Anterior cingulate cortex (tissue), 58 donors: ENCODE measurements around the gene LIN7C.

ENCODE experiments used
- DNase-seq, 58 donors: peaks; one replicate each; lab custom pipeline; 2025; lab: John Stamatoyannopoulos, UW

Gene LIN7C

DNA sequence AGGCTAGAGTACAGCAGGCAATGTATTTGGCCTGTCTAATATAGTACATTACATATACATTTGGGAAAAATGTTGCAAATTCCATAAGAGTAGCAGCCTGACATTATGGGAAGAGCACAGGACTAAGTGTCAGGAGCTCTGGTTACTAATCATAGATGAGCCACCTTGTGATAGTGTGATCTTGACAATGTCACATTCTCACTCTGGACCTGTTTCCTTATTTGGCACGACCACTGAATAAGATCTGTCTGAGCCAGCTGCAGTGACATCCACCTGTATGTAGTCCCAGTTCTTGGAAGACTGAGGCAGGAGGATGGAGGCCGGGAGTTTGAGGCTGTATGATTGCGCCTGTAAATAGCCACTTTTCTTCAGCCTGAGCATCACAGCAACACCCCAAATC, 5.7 kb upstream of the LIN7C start:
- DNase-seq = no peak

DNA sequence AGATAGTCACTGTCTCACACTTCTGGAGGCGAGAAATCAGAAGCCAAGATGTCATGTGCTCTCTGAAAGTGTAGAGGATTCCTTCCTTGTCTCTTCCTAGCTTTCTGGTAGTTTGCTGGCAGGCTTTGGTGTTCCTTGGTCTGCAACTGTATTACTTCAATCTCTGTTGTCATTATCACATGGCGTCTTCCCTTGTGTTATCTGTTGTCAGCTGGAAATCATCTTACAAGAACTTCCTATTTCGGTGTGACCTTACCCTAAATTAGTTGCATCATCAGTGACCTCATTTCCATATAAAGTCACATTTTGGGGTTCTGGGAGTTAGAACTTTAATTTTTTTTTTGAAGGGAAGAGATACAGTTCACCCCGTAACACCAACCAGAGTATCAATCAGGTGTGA, 3.3 kb upstream of the LIN7C start:
- DNase-seq = no peak

DNA sequence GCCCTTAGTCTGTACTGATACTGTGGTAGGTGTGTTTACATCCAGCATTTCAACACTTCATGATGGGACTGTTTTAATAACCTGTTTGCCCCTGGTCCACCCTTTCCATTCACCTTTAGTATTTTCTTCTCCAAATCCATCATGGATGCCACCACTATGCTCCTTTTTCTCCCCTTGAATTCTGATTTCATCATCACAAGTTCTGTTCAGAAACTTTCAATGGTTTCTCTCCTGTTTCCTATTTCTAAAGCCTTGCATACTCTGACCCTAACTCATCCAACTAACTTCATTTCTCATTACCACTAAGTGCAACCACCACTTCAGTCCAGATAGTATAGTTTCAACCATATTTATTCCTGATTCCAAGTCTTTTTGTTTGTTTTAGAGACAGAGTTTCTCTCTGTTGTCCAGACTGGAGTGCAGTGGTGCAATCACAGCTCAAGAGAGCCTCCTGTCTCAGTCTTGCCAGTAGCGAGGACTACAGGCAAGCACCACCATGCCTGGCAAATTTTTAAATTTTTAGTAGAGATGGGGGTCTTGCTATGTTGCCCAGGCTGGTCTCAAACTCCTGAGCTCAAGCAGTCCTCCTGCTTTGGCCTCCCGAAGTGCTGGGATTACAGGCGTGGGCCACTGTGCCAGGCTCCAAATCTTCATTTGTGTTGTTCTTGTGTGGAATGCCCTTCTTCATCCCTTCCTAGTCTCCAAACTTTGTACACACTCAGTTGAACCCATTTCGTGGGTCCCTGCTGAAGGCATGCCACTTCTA, 1.2 kb upstream of the LIN7C start:
- no peak for DNase-seq

DNA sequence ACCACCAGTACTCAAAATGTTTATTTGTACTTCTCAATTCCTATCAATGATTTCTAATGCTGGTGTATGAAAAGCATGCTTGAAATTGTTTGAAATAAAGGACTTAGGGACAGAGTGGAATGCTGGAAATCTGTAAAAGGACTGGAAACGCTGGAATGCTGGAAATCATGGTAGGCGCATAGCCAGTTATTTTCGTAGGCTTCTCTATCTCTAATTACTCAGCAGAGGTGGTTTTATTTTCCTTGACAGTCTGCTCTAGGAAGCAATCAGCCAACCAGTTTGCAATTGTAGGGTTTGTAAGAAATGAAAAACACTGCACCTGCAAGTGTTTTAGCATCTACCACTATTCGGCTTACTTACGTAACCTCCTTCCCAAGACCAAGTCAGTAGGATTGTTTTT, 788 bp downstream of the LIN7C start:
- no peak for DNase-seq

DNA sequence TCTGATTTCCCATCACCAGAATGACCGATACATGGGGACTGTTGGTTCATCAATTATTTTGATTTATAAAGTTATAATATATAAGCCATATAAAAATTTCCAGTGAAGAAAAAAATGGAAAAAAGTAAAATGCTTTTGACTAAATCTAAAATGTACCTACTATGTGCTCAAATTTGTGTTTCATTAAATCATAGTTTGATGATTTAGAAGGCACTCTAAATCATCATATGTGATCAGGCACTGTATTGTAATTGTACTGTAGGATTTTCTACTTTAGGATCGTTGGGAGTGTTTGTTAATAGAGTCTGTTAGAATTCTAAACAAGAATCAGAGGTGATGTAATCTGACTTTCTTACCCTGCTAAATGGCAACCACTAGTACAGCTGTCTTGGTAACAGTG, 2.4 kb downstream of the LIN7C start:
- no peak for DNase-seq

DNA sequence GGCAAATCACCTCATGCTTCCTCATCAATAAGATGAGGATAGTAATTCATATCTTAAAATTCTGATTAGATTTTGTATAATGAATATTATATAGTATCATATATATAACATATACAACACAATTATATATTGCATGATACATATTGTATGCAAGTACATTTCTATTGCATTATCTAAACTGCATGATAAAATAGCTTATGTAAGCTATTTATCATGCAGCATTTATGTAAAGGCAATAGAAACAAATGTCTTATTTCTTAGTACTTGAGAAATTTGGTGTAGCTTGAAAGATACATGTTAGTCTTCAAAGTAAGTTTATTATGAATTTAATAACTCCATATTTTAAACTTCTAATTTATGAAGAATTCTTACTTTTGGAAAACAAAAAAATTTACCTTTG, 5.5 kb downstream of the LIN7C start:
- no peak for DNase-seq

DNA sequence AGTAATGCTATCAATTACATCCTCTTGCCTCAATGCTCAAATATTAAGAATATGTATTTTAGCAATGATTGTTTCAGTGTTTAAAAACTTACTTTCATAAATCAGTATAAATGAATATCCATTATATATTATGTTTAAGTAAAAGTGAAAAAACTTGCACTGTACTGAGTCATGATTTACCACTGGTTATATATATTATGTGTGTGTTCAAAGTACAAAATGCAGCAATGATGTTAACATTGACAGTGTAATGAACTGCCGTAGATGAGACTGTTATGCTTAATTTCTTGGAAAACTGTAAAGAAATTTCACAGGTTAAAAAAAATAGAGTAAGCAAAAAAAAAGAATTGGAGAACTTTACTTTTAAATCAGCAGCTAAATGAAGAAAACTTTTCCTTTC, 8.7 kb downstream of the LIN7C start:
- DNase-seq = no peak

DNA sequence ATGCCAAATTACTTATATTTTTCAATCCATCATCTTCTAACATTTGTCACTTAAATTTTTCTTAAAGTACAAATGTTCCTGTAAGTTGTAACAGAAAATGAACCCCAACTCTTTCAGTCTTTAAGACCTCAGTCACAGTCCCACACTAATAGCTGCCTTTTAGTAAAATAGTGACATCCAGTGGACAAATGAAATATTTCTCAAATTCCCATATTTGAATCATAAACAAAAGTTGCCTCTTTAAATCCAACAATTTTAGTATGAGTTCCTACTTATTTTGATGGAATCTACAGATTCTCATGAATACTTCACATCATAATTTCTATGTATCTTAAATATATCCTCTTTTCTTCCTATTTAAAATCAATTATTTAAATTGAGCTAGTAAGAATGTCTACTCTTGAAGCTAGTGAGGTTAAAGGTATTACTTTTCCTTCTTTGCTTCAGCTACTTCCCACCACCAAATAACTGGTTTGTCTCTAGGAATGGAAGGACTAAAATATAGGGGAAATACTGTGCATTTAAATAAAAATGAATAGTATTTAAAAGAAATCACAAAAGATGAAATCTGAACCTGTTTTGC, 9.2 kb downstream of the LIN7C start:
- DNase-seq = no peak

DNA sequence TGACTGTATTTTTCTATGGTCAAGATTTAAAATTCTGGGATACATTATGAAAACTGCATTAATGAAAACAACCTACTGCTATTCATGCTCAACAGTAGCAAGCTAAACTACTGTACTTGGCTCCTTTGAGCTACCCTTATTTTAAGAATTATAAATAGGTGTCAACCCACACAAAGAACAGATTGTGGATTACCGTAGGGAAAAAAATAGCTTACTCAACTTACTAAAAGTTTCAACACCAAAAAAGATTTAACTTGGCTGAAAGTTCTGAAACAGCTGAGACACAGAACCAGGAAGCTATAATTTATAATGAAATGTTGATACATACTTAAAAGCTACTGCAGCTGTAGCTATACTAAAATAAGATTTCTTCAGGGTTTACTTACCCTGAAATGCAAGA, 10.1 kb downstream of the LIN7C start:
- DNase-seq = no peak

DNA sequence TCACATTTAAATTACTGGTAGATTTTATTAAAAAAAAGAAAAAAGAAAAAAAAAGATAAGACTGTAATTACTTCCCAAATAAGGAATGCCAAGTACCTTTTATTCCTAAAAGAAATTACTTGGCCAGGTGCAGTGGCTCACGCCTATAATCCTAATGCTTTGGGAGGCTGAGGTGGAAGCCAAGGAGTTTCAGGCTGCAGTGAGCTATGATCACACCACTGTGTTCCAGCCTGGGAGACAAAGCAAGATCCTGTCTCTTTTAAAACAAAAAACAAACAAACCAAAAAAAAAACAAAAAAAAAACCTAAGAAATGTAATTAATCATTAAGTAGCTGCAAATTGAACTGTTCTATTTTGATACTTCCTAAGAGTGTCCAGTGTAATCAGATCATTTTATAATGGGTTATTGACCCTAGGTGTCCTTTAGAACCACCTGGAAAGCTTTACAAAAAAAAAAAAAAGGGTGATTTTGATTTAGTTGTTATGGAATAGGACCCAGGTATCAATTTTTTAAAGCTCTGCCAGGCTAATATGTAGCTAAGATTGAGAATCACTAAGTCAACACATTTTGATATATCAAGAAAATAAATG, 10.8 kb downstream of the LIN7C start:
- DNase-seq = no peak

DNA sequence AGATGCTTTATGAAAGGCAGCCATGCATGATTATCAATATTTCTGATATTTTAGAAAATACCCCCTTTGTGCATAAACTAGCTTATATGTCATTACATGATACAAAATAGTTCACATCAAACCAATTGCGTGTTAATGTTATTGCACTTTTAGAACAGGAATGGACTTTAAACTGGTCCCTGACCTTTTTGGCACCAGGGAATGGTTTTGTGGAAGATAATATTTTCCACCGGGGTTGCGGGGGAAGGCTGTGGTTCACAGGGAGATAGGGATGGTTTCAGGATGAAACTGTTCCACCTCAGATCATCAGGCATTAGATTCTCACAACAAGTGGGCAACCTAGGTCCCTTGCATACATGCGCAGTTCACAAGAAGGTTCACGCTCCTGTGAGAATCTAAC, 17.5 kb downstream of the LIN7C start:
- DNase-seq = no peak

DNA sequence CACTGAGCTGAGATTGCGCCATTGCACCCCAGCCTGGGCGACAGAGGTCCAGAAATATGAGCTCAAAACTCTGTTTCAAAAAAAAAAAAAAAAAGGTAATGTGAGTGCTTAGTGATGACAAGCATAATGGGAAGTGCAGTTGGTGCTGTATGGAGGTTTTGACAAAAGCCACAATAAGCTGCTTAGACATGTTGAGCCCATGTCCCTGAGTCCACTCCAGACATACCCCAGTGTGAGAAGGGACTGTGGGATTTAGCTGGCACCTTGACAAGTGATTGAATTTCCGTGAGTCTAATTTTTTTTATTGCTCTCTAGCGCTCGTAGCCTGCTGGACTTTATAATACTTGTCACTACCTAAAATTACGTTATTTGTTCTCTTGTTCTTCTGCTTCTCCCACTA, 18.9 kb downstream of the LIN7C start:
- no peak for DNase-seq

DNA sequence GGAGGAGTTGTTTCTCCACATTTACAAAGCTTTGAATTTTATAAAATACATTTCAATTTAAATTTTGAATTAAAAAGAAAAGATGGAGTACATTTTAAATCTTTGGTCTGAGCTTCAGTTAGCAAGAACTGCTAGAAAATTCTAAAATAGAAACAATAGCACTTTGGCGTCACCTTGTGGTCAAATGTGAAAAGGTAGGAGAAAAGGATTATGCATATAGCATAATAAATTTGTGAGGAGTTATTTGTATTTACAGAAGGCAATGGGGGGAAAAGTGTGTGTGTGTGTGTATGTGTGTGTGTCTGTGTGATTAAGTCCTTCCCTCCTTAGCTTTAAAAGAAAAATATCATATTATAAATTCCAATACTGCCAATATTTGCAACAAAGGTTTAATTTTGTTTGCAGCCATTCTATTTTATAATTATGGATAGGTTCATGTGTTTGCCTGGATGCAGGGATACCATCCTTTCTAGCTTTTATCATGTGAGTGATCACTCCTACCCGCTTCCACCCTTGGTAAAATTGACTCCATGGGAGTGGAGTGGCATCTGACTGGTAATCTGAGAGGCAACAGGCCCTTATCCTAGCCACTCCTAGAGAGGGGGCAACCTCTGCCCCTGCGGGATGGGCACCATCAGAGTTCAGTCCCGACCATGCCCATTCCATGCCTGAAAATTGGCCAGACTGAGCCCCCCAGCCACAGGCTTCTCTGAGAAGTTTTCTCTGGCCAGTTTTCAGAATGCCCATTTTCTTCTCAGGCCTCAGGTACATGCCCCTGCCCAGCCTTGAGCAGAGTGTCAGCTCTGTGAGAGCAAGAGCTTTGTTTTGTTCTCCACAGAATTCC, 20.4 kb downstream of the LIN7C start:
- DNase-seq = peak in 6 of 58 donors; percentile 8 to 60 (median 20)

DNA sequence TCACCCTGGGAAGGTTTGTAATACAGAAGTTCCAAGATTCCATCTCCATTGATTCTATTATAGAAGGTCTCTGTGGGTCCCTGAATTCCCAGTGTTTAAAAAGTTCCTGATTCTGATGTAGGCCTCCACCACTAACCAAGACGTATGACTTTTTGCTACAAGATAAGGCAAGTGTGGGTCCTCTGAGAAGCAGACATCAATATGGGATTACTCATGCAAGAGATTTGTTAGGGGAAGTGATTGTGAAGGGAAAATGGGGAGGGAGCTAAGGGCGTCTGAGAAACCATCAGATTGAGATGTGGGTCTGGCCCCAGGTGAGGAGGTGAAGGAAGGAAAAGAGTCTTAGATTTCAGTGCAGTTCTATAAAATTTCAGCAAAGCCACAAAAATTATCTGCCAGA, 23.8 kb downstream of the LIN7C start:
- DNase-seq = no peak

DNA sequence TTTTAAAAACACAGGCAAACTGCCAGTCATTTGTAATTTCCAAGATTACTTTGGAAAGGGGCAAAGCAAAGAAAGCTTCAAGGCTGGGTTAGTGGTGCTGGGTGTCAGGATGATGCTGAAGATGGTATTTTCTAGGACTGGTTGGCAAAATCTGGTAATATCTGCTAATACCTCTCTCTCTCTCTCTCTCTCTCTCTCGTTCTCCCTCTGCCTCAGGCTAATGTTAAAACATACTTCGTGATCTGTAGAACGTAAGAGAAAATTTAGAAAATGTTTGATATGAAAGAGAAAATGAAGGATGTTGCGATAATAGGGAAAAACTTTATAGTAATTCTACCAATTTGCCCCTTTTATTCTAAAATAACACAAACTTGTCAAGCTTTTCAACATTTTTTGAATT, 24.6 kb downstream of the LIN7C start:
- no peak for DNase-seq

DNA sequence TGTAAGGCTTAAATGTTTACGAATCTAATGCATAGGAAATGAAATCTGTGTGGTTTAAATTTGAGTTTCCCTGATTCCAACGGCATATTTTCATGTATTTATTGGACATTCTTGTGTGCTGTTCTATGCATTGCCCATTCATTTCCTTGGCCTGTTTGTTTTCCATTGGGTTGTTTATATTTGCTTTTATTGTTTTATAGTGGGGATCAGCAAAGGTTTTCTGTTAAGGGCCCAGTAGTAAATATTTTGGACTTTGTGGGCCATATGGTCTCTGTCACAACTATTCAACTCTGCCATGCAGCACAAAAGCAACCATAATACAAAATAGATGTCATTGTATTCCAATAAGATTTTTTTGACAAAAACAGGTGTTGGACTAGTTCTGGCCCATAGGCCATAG, 28.7 kb downstream of the LIN7C start:
- DNase-seq = no peak

DNA sequence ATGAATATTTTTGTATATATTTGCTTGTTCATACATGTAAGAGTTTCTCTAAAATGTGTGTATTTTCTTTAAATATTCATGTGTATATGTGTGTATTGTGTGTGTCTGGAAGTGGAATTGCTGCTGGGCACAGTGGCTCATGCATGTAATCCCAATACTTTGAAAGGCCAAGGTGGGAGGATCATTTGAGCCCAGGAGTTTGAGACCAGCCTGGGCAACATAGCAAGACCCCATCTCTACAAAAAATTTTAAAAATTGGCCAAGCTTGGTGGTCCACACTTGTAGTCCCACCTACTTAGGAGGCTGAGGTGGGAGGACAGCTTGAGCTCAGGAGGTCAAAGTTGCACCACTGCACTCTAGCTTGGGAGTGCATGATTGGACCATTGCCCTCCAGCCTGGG, 29.3 kb downstream of the LIN7C start:
- no peak for DNase-seq

DNA sequence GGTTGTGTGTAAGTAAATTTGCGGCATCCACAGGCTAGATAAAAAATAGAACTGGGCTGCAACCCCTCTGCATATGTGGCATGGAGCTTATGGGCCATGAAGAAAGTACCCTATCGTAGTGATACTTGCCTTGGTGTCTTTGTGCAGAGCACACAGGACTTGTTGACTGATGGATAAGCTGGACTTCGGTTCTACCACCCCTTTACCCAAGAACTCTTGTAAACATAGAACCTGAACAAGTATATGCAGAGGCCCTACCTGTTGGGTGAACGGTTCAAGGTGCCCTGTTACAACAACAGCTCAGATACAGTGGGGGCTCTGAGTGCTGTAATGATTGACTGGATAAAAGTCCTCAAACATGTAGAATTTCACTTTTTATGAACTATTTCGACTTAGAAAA, 30.9 kb downstream of the LIN7C start:
- DNase-seq = no peak

DNA sequence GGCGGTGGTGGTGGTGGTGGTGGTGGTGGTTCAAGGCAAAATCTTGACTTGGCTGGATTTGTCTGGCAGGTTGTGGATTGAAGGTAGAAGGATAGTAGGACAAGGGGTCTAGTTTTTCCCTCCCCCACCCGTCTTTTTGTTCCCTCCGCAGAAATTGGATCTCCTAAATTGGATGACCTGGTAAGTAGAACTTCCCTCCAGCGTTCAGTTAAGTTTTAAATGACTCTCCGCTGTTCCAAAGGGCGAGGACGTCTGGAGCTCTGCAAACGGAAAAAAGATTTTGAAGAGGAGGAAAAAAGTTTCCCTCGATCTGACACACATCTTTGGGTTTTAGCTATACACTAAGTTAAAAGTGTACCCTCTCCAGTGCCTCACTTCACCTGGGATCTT, 33.6 kb downstream of the LIN7C start:
- peak in 1 of 58 donors; percentile 31 for DNase-seq

DNA sequence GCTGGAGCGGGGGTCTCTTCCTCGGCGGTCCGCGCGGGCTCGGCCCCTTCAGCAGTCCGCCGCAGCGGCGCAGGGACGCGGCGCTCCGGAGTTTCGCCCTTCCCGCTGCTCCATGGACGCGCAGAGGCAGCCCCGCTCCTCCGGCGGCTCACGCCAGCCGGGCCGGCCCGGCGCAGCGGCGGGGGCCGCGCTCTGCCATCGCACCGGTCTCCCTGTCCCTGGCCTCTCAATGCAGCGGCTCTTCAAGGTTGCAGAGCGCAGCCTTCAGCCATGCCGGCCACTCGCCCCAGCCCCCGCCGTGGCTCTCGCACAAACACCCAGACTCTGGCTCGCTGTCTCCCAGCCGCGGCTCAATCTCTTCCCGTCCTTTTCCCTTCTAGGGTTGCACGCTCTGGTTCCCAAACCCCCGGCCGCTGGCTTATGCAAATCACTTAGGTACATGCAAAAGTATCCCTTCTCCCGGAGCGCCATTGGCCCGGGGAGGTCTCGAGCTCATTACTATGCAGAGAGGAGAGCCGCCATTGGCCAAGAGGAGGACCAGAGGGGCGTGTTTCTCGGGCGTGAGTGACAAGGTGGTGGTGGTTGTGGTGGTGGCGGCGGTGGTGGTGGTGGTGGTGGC, 34.1 kb downstream of the LIN7C start, which contains the start of gene LGR4:
Gene LGR4 (minus strand): TSS at position 393 of the 619 bp plus-strand sequence. CDS start 488 bp downstream, outside the sequence.
- DNase-seq = peak; percentile 48 to 97 (median 88)
